ENCODE data around the gene CLEC4F. TPM values are rescaled to one million over a fixed set of nuclear protein-coding genes. Genes with fewer than 3 reads are reported as not detected.
A peak's percentile ranks its signal among the peaks of the same experiment; 100 is the strongest.

Gene CLEC4F
- total RNA-seq, 1 experiment from 2014 or later = not detected

GRCh38 chr2:70776266-70776665 is 44.1 kb downstream of the CLEC4F start:
- DNase-seq = no peak
- no peaks in the 10 kb centered on the region for H3K36me3 ChIP-seq
- no peaks in the 10 kb centered on the region for H3K27me3 ChIP-seq
- H3K4me3 ChIP-seq = no peak overlapping the region
- H3K9me3 ChIP-seq = no peaks in the 10 kb centered on the region

- Histone ChIP-seq H3K9me3 (no peaks in the 10 kb centered on the region), H3K27me3 (no peaks in the 10 kb centered on the region), H3K36me3 (no peaks in the 10 kb centered on the region), H3K4me3 (no peak overlapping the region)
- DNase-seq = no peak
Observed at GRCh38 chr2:70775141-70775540, 45.3 kb downstream of the CLEC4F start.

GRCh38 chr2:70772486-70773155 is 47.8 kb downstream of the CLEC4F start:
- H3K27me3 ChIP-seq = peaks cover 1% of the 10 kb centered on the region

GRCh38 chr2:70771446-70771845 is 49.0 kb downstream of the CLEC4F start:
- Histone ChIP-seq H3K36me3 (no peaks in the 10 kb centered on the region), H3K9me3 (no peaks in the 10 kb centered on the region), H3K4me3 (no peak overlapping the region), H3K27me3 (peaks cover 10% of the 10 kb centered on the region)
- no peak for DNase-seq

More at GRCh38 chr2:70772486-70773155, 47.8 kb downstream of the CLEC4F start:
- H3K9me3 ChIP-seq = no peaks in the 10 kb centered on the region
- H3K4me3 ChIP-seq = no peak overlapping the region
- DNase-seq = no peak
- no peaks in the 10 kb centered on the region for H3K36me3 ChIP-seq

DNA sequence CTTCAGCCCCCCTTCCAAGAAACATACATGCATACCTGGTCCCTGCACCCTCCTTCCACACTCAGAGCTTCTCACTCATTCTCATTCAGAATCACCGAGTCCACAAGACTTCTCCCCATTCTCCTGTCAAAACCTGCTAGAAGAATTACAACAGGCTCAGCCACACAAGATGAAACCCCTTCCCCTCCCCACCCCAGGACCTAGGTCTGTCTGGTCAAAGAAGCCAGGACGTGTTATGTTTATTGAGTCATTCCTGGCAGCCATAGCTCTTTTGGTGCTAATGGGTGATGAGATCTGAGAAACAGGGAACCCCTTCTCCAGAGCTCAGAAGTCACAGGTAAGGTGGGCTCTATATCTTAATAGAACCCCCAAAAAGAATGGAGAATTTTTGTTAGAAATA is 50.9 kb downstream of the CLEC4F start:
- Histone ChIP-seq H3K9me3 (no peaks in the 10 kb centered on the region), H3K4me3 (no peak overlapping the region), H3K27me3 (peaks cover 22% of the 10 kb centered on the region), H3K36me3 (no peaks in the 10 kb centered on the region)
- no peak for DNase-seq

DNA sequence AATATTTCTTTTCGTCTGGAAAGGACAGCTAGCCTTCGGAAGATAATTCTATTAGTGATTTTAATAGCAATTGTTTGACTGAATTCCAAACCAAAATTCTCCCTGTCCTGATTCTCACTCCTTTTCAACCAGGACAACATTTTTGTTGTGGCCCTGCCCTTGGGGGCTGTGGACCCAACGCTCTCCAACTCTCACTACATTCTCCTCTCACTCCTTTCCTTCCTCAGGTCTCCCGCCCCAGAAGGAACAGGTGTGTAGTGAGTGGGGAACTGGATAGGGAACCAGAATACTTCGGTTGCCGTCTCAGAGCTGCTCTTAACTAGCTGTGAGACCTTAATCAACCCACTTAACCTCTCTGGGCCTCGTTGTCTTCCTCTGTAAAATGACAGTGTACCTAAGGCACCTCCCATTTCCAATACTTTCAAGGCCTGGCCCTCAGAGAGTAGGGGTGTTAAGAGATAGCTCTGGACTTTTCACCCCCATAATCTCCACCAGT is 51.8 kb downstream of the CLEC4F start:
- no peaks in the 10 kb centered on the region for H3K9me3 ChIP-seq
- no peak for DNase-seq
- H3K27me3 ChIP-seq = peaks cover 22% of the 10 kb centered on the region
- H3K36me3 ChIP-seq = no peaks in the 10 kb centered on the region
- no peak overlapping the region for H3K4me3 ChIP-seq

- Histone ChIP-seq H3K4me3 (peak within 1 kb of the TSS; percentile 52), H3K9me3 (no peaks in the 10 kb centered on the region), H3K27me3 (peaks cover 22% of the 10 kb centered on the region), H3K36me3 (no peaks in the 10 kb centered on the region)
- DNase-seq = peak; percentile 63
Observed at GRCh38 chr2:70767699-70768589, 52.5 kb downstream of the CLEC4F start, which contains the start of gene ADD2. TSS of gene ADD2 (minus strand) at chr2:70768200. CDS start at chr2:70706408, 61,792 bp downstream.

- H3K4me3 ChIP-seq = peak overlapping the region; percentile 52
- H3K9me3 ChIP-seq = no peaks in the 10 kb centered on the region
- H3K36me3 ChIP-seq = no peaks in the 10 kb centered on the region
- peak; percentile 3 for DNase-seq
- H3K27me3 ChIP-seq = peaks cover 22% of the 10 kb centered on the region
Observed at GRCh38 chr2:70767079-70767698, 53.2 kb downstream of the CLEC4F start.

DNA sequence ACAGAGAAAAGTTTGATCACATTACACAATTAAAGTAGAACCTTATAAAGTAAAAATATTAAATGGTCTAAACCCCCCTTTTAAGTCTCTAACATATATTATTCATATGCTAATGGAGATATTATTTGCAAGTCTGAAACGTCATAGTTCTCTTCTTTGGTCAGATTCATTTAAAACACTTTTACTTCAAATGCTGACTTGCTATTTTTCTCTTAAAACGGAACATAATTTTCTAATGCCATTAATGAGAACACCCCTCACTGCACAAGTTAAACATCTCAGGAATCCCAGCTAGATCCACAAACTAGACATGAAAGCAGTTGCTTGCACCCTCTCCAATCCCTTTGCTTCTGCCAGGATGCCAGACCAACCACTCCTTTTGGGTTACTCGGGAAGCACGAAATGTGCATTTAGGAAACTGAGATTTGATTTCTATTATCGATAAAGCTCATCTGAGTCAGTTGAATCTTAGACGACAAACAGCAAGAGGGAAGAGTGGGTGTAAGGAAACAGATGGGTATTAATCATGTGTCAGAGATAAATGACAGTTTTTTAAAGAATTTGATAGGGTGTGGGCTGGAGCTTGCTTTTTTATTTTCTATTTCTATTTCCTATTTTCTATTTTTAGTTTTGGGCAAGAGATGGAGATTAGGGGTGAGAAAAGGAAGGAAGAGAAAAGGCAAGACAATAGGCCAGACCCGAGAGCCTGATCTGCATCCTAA is 53.9 kb downstream of the CLEC4F start:
- Histone ChIP-seq H3K36me3 (no peaks in the 10 kb centered on the region), H3K4me3 (peak overlapping the region; percentile 52), H3K27me3 (peaks cover 22% of the 10 kb centered on the region), H3K9me3 (no peaks in the 10 kb centered on the region)
- DNase-seq = no peak

DNA sequence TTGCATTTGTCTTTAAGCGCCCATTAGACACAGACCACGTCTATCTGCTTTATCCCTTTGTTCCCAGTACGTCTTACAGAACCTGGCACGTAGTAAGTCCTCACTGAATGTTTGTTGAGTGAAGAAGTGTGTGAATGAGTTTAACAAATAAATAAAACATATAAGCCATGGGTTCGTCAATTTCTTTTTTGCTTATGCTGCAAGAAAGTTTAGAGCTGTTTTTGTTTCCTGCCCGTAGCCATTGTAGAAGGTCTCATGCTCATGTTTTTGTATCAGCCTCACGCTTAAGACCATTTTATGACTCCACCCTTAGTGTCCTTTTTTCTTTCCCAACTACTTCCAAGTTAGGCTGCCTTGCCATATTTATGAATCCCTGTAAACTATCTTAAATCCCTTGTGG is 54.9 kb downstream of the CLEC4F start:
- no peaks in the 10 kb centered on the region for H3K9me3 ChIP-seq
- no peaks in the 10 kb centered on the region for H3K36me3 ChIP-seq
- no peak for DNase-seq
- H3K4me3 ChIP-seq = no peak overlapping the region
- peaks cover 22% of the 10 kb centered on the region for H3K27me3 ChIP-seq

GRCh38 chr2:70759446-70759845 is 61.0 kb downstream of the CLEC4F start:
- Histone ChIP-seq H3K4me3 (no peak overlapping the region), H3K36me3 (no peaks in the 10 kb centered on the region), H3K9me3 (no peaks in the 10 kb centered on the region), H3K27me3 (no peaks in the 10 kb centered on the region)
- no peak for DNase-seq

Other genes with a start within 250 kb of the CLEC4F start
- 3.4 and 13.3 TPM in 2 replicates for gene ADD2, start 52.4 kb downstream of the CLEC4F start, total RNA-seq (2014; rRNA removed; shearing (Covaris generic); ENCODE audit: low replicate concordance)
- not detected in 2 replicates for gene FIGLA, start 30.0 kb downstream of the CLEC4F start, total RNA-seq (2014; rRNA removed; shearing (Covaris generic); ENCODE audit: low replicate concordance)
- not detected in 2 replicates for gene CD207, start 15.2 kb upstream of the CLEC4F start, total RNA-seq (2014; rRNA removed; shearing (Covaris generic); ENCODE audit: low replicate concordance)
- gene VAX2, start 80.0 kb upstream of the CLEC4F start, total RNA-seq (2014; rRNA removed; shearing (Covaris generic); ENCODE audit: low replicate concordance) = 1.9 TPM in 1 of 2 replicates, not detected in the other
- gene ATP6V1B1, start 115.3 kb upstream of the CLEC4F start, total RNA-seq (2014; rRNA removed; shearing (Covaris generic); ENCODE audit: low replicate concordance) = not detected in 2 replicates
- gene ANKRD53, start 158.0 kb upstream of the CLEC4F start, total RNA-seq (2014; rRNA removed; shearing (Covaris generic); ENCODE audit: low replicate concordance) = not detected in 2 replicates
- 39.8 and 78.4 TPM in 2 replicates for gene TEX261, start 174.3 kb upstream of the CLEC4F start, total RNA-seq (2014; rRNA removed; shearing (Covaris generic); ENCODE audit: low replicate concordance)
- gene NAGK, start 248.0 kb upstream of the CLEC4F start, total RNA-seq (2014; rRNA removed; shearing (Covaris generic); ENCODE audit: low replicate concordance) = 46.8 and 82.8 TPM in 2 replicates